Lower leg skin (tissue), 3 donors: ENCODE measurements around the gene B4GALNT4.

Source experiments
- CTCF ChIP-seq, 3 donors: fragments of 450-650 bp; IDR thresholded peaks; one replicate each; pipeline ENCODE4 v1.5.1; 2016; ENCODE audit warnings: antibody characterized with exemption in 3 of 3, mild to moderate bottlenecking in 3 of 3, moderate library complexity in 2 of 3
- POLR2A ChIP-seq, 2 donors: fragments of 450-650 bp; IDR thresholded peaks; one replicate each; pipeline ENCODE4 v1.6.1; 2016 to 2017; ENCODE audit warnings: antibody characterized with exemption in 2 of 2, mild to moderate bottlenecking in 1 of 2, moderate library complexity in 1 of 2

- TF ChIP-seq CTCF (IDR thresholded peaks at IDR 0.05) (no peak), POLR2A (IDR thresholded peaks at IDR 0.05) (no peak)
Measured at GRCh38 chr11:383431-383830, 14.1 kb downstream of the B4GALNT4 start.
